ENCODE measurements around the gene DVL2.

DNA sequence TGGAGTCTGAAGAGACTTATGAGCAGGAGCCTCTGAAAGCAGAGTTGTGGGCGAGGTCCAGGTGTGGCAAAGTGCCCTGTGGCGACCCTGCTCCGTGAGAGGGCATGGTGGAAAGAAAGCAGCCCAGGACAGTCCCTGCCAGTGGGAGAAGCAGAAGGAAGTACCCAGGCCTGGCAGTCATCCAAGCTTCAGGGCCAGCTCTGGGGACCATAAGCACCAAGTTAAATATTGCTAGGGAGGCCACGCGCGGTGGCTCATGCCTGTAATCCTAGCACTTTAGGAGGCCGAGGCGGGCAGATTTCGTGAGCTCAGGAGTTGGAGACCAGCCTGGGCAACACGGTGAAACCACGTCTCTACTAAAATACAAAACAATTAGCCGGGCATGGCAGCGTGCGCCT lies 50.2 kb downstream of the DVL2 start:
- TF ChIP-seq, protein P1, sequence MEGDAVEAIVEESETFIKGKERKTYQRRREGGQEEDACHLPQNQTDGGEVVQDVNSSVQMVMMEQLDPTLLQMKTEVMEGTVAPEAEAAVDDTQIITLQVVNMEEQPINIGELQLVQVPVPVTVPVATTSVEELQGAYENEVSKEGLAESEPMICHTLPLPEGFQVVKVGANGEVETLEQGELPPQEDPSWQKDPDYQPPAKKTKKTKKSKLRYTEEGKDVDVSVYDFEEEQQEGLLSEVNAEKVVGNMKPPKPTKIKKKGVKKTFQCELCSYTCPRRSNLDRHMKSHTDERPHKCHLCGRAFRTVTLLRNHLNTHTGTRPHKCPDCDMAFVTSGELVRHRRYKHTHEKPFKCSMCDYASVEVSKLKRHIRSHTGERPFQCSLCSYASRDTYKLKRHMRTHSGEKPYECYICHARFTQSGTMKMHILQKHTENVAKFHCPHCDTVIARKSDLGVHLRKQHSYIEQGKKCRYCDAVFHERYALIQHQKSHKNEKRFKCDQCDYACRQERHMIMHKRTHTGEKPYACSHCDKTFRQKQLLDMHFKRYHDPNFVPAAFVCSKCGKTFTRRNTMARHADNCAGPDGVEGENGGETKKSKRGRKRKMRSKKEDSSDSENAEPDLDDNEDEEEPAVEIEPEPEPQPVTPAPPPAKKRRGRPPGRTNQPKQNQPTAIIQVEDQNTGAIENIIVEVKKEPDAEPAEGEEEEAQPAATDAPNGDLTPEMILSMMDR (IDR thresholded peaks at IDR 0.05): no peak
- TF ChIP-seq POLR2A (IDR thresholded peaks at IDR 0.05): no peak

All from prostate gland (tissue), 2 donors.